ENCODE measurements around the gene ENG.
A peak's percentile ranks its signal among the peaks of the same experiment; 100 is the strongest.

Gene ENG

GRCh38 chr9:127813686-127814226 lies 40.7 kb downstream of the ENG start:
- DNase-seq (ENCODE audit: low spot score) = no peak

GRCh38 chr9:127812936-127813675 lies 41.4 kb downstream of the ENG start:
- no peak for DNase-seq (ENCODE audit: low spot score)

GRCh38 chr9:127812011-127812410 lies 42.4 kb downstream of the ENG start:
- no peak for DNase-seq (ENCODE audit: low spot score)

GRCh38 chr9:127810378-127811187 lies 43.9 kb downstream of the ENG start:
- DNase-seq (ENCODE audit: low spot score) = no peak

GRCh38 chr9:127809540-127810377 lies 44.7 kb downstream of the ENG start:
- no peak for DNase-seq (ENCODE audit: low spot score)

- DNase-seq (ENCODE audit: low spot score) = no peak
These were observed 45.4 kb downstream of the ENG start for GRCh38 chr9:127809002-127809539.

- no peak for DNase-seq (ENCODE audit: low spot score)
These were observed 46.0 kb downstream of the ENG start for GRCh38 chr9:127808347-127809001.

- DNase-seq (ENCODE audit: low spot score) = no peak
These were observed 47.6 kb downstream of the ENG start for GRCh38 chr9:127806871-127807270.

GRCh38 chr9:127805620-127806019 lies 48.8 kb downstream of the ENG start:
- no peak for DNase-seq (ENCODE audit: low spot score)

GRCh38 chr9:127803507-127804352 lies 50.7 kb downstream of the ENG start:
- peak; percentile 68 for DNase-seq (ENCODE audit: low spot score)

- peak; percentile 96 for DNase-seq (ENCODE audit: low spot score)
These were observed 51.6 kb downstream of the ENG start, which contains the start of gene FPGS for GRCh38 chr9:127802576-127803443. TSS of gene FPGS (plus strand) at chr9:127802882. CDS start at chr9:127802925, 43 bp downstream.

- no peak for DNase-seq (ENCODE audit: low spot score)
These were observed 52.4 kb downstream of the ENG start for GRCh38 chr9:127801955-127802575.

GRCh38 chr9:127796852-127797370 lies 57.5 kb downstream of the ENG start:
- no peak for DNase-seq (ENCODE audit: low spot score)

- DNase-seq (ENCODE audit: low spot score) = peak; percentile 54
These were observed 58.1 kb downstream of the ENG start for GRCh38 chr9:127796225-127796813.

- no peak for DNase-seq (ENCODE audit: low spot score)
These were observed 60.3 kb downstream of the ENG start for GRCh38 chr9:127794001-127794791.

GRCh38 chr9:127793093-127793708 lies 61.3 kb downstream of the ENG start:
- no peak for DNase-seq (ENCODE audit: low spot score)
